Endothelial cell of umbilical vein (primary cell): Measurements from ENCODE around the gene CLOCK. TPM values are rescaled to one million over a fixed set of nuclear protein-coding genes. Genes with fewer than 3 reads are reported as not detected.

Source experiments
- BruUV-seq: library from RNA; stranded (reverse); fragments of 400-500 nt; replicated peaks from 2 replicates; lab custom pipeline; 2021; lab: Mats Ljungman, UMichigan
- CTCF ChIA-PET: fragments of 300-600, 350-600 bp; sonication (Branson Sonifier 250); formaldehyde crosslinking; loops from one replicate; lab custom pipeline; 2021; ENCODE audit warnings: antibody characterized with exemption, inconsistent platforms; lab: Charles Lee
- POLR2A ChIA-PET: fragments of 300-600, 350-600 bp; sonication (Branson Sonifier 250); formaldehyde crosslinking; loops from one replicate; lab custom pipeline; 2021; ENCODE audit warnings: antibody characterized with exemption, inconsistent platforms; lab: Charles Lee
- DNase-seq: peaks from one replicate; pipeline ENCODE4 v3.0.0-alpha.2; 2011; ENCODE audit warnings: low read depth, low spot score
- FAIRE-seq: peaks from 2 replicates; lab custom pipeline; 2011; peaks lifted over from hg19 to GRCh38; lab: Jason Lieb, UNC
- H2AFZ ChIP-seq: 2 replicates; pipeline ENCODE4 v1.6.0; 2012; ENCODE audit warnings: low read depth, low read length, control low read depth, inconsistent platforms
- H3K27ac ChIP-seq: 2 replicates; pipeline ENCODE4 v1.5.1; 2011; ENCODE audit warnings: low read depth, mild to moderate bottlenecking, control low read depth, low read length, moderate library complexity; ENCODE audit not compliant: insufficient read depth
- H3K27me3 ChIP-seq, 2 experiments: 2 replicates each; pipeline versions ENCODE4 v1.6.0 to v1.6.1; 2011; ENCODE audit warnings: low read length in 2 of 2, mixed read lengths in 1 of 2; ENCODE audit not compliant: control insufficient read depth in 2 of 2, insufficient read depth in 2 of 2
- H3K36me3 ChIP-seq, 2 experiments: 2 replicates in 1 of 2; 3 replicates in 1 of 2; pipeline ENCODE4 v1.5.1; 2011; ENCODE audit warnings: low read length in 2 of 2, mild to moderate bottlenecking in 1 of 2, moderate library complexity in 1 of 2; ENCODE audit not compliant: control insufficient read depth in 2 of 2, insufficient read depth in 2 of 2; ENCODE audit errors: extremely low read depth in 1 of 2
- H3K4me1 ChIP-seq: 3 replicates; pipeline ENCODE4 v1.5.1; 2011; ENCODE audit warnings: mild to moderate bottlenecking, low read length; ENCODE audit not compliant: control insufficient read depth, insufficient read depth; ENCODE audit errors: extremely low read depth
- H3K4me2 ChIP-seq: 2 replicates; pipeline ENCODE4 v1.6.1; 2011; ENCODE audit warnings: low read length, control low read depth, mixed read lengths; ENCODE audit not compliant: insufficient read depth
- H3K4me3 ChIP-seq, 3 experiments: fragments of 200-600 bp in 1 of 3; sonication (generic), shearing (Covaris generic) in 1 of 3; replicated peaks in 1 of 3; 2 replicates each; pipeline ENCODE4 v1.5.1; 2011 to 2016; ENCODE audit warnings: control low read depth in 3 of 3, low read length in 3 of 3, mild to moderate bottlenecking in 2 of 3, inconsistent platforms in 1 of 3, low read depth in 1 of 3, moderate library complexity in 1 of 3; ENCODE audit not compliant: insufficient read depth in 1 of 3
- H3K79me2 ChIP-seq: 2 replicates; pipeline ENCODE4 v1.6.0; 2012; ENCODE audit warnings: low read length, inconsistent platforms; ENCODE audit not compliant: control insufficient read depth, insufficient read depth
- H3K9ac ChIP-seq: replicated peaks from 2 replicates; pipeline ENCODE3; 2011; ENCODE audit warnings: low read length, control low read depth; ENCODE audit not compliant: insufficient read depth; ENCODE audit errors: extremely low read depth
- H3K9me1 ChIP-seq: replicated peaks from 3 replicates; pipeline ENCODE4 v1.6.0; 2011; ENCODE audit warnings: mild to moderate bottlenecking, low read length; ENCODE audit not compliant: control insufficient read depth, insufficient read depth; ENCODE audit errors: extremely low read depth
- H3K9me3 ChIP-seq: replicated peaks from 2 replicates; pipeline ENCODE4 v1.5.1; 2012; ENCODE audit warnings: low read length, inconsistent platforms; ENCODE audit not compliant: control insufficient read depth, insufficient read depth
- H4K20me1 ChIP-seq: replicated peaks from 2 replicates; pipeline ENCODE3; 2011; ENCODE audit warnings: mild to moderate bottlenecking, low read length; ENCODE audit not compliant: control insufficient read depth, insufficient read depth; ENCODE audit errors: extremely low read depth
- EZH2 ChIP-seq: IDR thresholded peaks from 2 replicates; pipeline ENCODE4 v1.6.1; 2012; ENCODE audit warnings: borderline replicate concordance, low read depth, mild to moderate bottlenecking, moderate library complexity, low read length, inconsistent platforms; ENCODE audit not compliant: severe bottlenecking
- FOS ChIP-seq: IDR thresholded peaks from 2 replicates; pipeline ENCODE4 v1.6.1; 2011; ENCODE audit warnings: mild to moderate bottlenecking, low read length, moderate library complexity, borderline replicate concordance; ENCODE audit not compliant: insufficient read depth
- GATA2 ChIP-seq: IDR thresholded peaks from 2 replicates; pipeline ENCODE4 v1.7.0; 2011; ENCODE audit warnings: low read depth, mild to moderate bottlenecking, moderate library complexity, mixed read lengths, low read length; ENCODE audit not compliant: insufficient read length, insufficient read depth
- JUN ChIP-seq: IDR thresholded peaks from 2 replicates; pipeline ENCODE4 v1.6.1; 2011; ENCODE audit warnings: borderline replicate concordance, low read depth; ENCODE audit not compliant: insufficient read length, insufficient read depth
- MAX ChIP-seq: IDR thresholded peaks from 2 replicates; pipeline ENCODE4 v1.6.1; 2011; ENCODE audit not compliant: insufficient read depth, insufficient read length
- MYC ChIP-seq: IDR thresholded peaks from one replicate; pipeline ENCODE4 v1.6.1; 2011; ENCODE audit warnings: mild to moderate bottlenecking, low read depth, low read length
- POLR2A ChIP-seq: IDR thresholded peaks from 2 replicates; pipeline ENCODE4 v1.6.1; 2012; ENCODE audit warnings: low read depth, mild to moderate bottlenecking, control low read depth, low read length
- POLR2AphosphoS5 ChIP-seq: IDR thresholded peaks from 2 replicates; pipeline ENCODE4 v1.6.1; 2012; ENCODE audit warnings: low read depth, mild to moderate bottlenecking, control low read depth, low read length, moderate library complexity; ENCODE audit not compliant: insufficient read depth
- dilution Hi-C: fragments of 300-500 bp; cut with MboI; formaldehyde crosslinking; loops from one replicate; pipeline ENCODE4 v1.15.0; 2019; ENCODE audit warnings: low sequenced_read_pairs; ENCODE audit not compliant: extremely low pct_ligation_motif_present
- intact Hi-C: fragments of 100-400 bp; cut with micrococcal nuclease; formaldehyde crosslinking; loops from one replicate; pipeline ENCODE4 v1.10.0; 2022
- polyA plus RNA-seq, 4 experiments: library from polyadenylated mRNA; depleted of rRNA in 3 of 4; stranded (reverse) in 3 of 4; unstranded in 1 of 4; fragments of >200 nt; gene quantifications; 2 replicates each; pipeline versions ENCODE4 v1.2.1 to v1.2.3, GENCODE V29; 2011 to 2012; ENCODE audit warnings: missing spikeins in 1 of 4
- total RNA-seq: library from RNA; stranded (reverse); gene quantifications from 2 replicates; pipeline ENCODE4 v1.2.3, GENCODE V29; 2021
- TF ChIP-seq, protein P1 (sequence below), 2 donors: IDR thresholded peaks; 1 replicate in 1 of 2; 2 replicates in 1 of 2; pipeline ENCODE4 v1.5.1; 2011; ENCODE audit warnings: low read length in 2 of 2, mild to moderate bottlenecking in 2 of 2, moderate library complexity in 2 of 2, control low read depth in 1 of 2, inconsistent platforms in 1 of 2, low read depth in 1 of 2; ENCODE audit not compliant: insufficient read depth in 1 of 2; ENCODE audit errors: extremely low read depth in 1 of 2

The CLOCK gene
- total and polyA plus RNA-seq, 2 donors (not counting 3 experiments of a cell fraction or from before 2014, with no cell fraction given): 7.5 to 23.8 TPM

- peaks cover 2% of the 10 kb centered on the region for H3K79me2 ChIP-seq
- POLR2A ChIA-PET: no interaction called here
These were observed 60.9 kb downstream of the CLOCK start for GRCh38 chr4:55485821-55486220.

More at GRCh38 chr4:55485821-55486220, 60.9 kb downstream of the CLOCK start:
- CTCF ChIA-PET: no interaction called here
- no peaks in the 10 kb centered on the region for H3K9me1 ChIP-seq
- FAIRE-seq (no peak), DNase-seq (no peak)
- no peak overlapping the region for H2AFZ ChIP-seq
- no TSS peak for BruUV-seq
- no peak overlapping the region for H3K9ac ChIP-seq
- H3K4me3 ChIP-seq: no peak overlapping the region
- no peak overlapping the region for H3K27ac ChIP-seq
- dilution Hi-C loops (no loop called here), intact Hi-C loops (no loop called here)
- H3K9me3 ChIP-seq: no peaks in the 10 kb centered on the region
- H3K36me3 ChIP-seq: peaks cover 2 to 5% of the 10 kb centered on the region in 2 experiments
- H3K27me3 ChIP-seq: no peaks in the 10 kb centered on the region
- no peaks in the 10 kb centered on the region for H3K4me1 ChIP-seq
- no peak overlapping the region for H3K4me2 ChIP-seq
- no peaks in the 10 kb centered on the region for H4K20me1 ChIP-seq
- TF ChIP-seq MAX (no peak), JUN (no peak), POLR2A (no peak), EZH2 (no peak), POLR2AphosphoS5 (no peak), MYC (no peak), GATA2 (no peak), FOS (no peak)
- TF ChIP-seq, protein P1, sequence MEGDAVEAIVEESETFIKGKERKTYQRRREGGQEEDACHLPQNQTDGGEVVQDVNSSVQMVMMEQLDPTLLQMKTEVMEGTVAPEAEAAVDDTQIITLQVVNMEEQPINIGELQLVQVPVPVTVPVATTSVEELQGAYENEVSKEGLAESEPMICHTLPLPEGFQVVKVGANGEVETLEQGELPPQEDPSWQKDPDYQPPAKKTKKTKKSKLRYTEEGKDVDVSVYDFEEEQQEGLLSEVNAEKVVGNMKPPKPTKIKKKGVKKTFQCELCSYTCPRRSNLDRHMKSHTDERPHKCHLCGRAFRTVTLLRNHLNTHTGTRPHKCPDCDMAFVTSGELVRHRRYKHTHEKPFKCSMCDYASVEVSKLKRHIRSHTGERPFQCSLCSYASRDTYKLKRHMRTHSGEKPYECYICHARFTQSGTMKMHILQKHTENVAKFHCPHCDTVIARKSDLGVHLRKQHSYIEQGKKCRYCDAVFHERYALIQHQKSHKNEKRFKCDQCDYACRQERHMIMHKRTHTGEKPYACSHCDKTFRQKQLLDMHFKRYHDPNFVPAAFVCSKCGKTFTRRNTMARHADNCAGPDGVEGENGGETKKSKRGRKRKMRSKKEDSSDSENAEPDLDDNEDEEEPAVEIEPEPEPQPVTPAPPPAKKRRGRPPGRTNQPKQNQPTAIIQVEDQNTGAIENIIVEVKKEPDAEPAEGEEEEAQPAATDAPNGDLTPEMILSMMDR (IDR thresholded peaks at IDR 0.05; ENCODE audit: extremely low read depth in 1 of 2, insufficient read depth in 1 of 2, low read depth in 1 of 2, low read length in 2 of 2): no peak
